Measurements from ENCODE around the gene TOM1L2.

The TOM1L2 gene

DNA sequence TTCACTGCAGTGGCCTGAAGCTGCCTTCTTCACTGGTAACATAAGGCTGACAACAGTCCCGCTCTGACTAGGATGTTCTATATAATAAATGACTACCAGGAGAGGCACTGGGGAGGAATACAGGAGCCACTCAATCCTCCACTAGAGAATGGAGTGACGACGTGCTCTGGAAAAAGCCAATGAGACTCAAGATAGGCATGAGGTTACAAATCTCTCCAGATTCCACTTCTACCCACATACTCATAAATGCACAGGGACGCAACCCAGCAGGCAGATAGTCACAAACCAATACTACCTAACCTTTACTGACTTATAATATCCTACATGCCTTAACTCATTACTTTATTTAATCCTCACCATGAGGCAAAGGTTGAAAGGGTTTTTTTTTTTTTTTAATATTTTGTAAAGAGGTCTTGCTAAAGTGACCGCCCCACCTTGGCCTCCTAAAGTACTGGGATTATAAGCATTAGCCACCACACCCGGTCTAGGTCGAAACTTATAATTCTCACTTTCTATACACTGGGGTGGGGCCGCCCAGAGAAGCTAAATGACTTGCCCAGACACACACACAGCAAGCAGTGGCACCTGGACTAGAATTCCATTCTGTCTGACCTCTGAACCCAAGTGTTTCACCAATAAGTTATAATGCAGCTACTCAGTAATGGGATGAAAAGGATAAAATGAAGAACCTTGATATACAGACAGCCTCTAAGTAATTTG lies 33.7 kb downstream of the TOM1L2 start:
- Histone ChIP-seq H3K27ac (ENCODE audit: low read length) (no peak overlapping the region), H3K9ac (ENCODE audit: low read depth, low read length) (no peak overlapping the region), H3K27me3 (ENCODE audit: insufficient read depth, low read length) (no peaks in the 10 kb centered on the region), H3K36me3 (ENCODE audit: insufficient read depth, low read depth, low read length) (no peaks in the 10 kb centered on the region), H3K9me3 (ENCODE audit: insufficient read depth, low read depth, low read length) (no peaks in the 10 kb centered on the region), H3K4me1 (ENCODE audit: insufficient read depth, low read length) (peaks cover 25% of the 10 kb centered on the region), H3K4me3 (ENCODE audit: low read length) (no peak overlapping the region)

DNA sequence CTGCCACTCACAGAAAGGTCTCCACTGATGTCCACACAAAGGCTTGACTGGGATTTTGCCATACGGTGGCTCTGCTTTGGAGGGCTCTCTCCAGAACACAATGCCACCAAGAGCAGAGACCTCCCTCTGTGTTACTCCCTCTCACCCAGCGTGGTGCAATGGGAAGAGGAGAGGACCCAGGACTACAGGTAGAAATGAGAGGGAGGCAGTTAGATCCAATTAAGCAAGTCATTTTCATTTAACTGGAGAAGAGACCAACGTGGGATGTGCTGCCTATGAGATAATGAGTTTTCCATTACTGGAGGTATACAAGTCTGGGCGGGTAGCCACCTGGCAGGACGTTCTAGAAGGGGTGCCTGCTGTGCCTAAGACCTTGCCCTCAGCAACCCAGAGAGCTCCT lies 34.2 kb downstream of the TOM1L2 start:
- Histone ChIP-seq H3K9me3 (ENCODE audit: insufficient read depth, low read depth, low read length) (no peaks in the 10 kb centered on the region), H3K4me1 (ENCODE audit: insufficient read depth, low read length) (peaks cover 19% of the 10 kb centered on the region), H3K9ac (ENCODE audit: low read depth, low read length) (no peak overlapping the region), H3K36me3 (ENCODE audit: insufficient read depth, low read depth, low read length) (no peaks in the 10 kb centered on the region), H3K4me3 (ENCODE audit: low read length) (no peak overlapping the region), H3K27me3 (ENCODE audit: insufficient read depth, low read length) (no peaks in the 10 kb centered on the region), H3K27ac (ENCODE audit: low read length) (no peak overlapping the region)

DNA sequence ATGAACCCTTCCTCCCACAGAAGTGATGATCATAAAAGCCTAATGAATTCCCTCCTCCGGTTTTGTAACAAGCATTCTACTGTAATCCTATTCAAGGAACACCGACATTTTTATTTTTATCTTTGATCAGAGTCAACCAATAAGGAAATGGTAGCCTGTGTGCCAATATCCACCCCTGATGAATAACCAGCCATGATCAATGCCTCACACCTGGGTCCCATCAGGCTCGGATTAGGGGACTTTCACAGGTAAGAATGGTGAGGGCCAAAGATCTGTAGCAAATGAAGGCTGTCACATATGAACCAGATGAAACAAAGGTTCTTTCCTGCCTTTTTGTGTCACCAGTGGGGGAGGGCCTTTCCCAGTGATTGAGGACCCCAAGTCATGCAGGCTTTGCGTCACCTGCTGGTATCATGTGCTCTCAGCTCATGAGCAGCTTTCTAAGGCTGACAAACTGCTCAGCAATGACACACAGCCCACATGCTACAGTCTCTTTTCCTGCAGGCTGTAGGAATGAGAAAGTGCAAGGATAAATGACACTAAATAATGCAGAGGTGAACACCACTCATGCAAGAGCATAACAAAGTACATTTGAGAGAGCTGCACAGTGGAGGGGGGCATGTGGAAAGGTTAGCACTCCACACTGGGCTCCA lies 34.9 kb downstream of the TOM1L2 start:
- Histone ChIP-seq H3K9ac (ENCODE audit: low read depth, low read length) (no peak overlapping the region), H3K27me3 (ENCODE audit: insufficient read depth, low read length) (no peaks in the 10 kb centered on the region), H3K27ac (ENCODE audit: low read length) (no peak overlapping the region), H3K36me3 (ENCODE audit: insufficient read depth, low read depth, low read length) (no peaks in the 10 kb centered on the region), H3K4me1 (ENCODE audit: insufficient read depth, low read length) (peaks cover 13% of the 10 kb centered on the region; the same call in 1 of the 2 replicates), H3K4me3 (ENCODE audit: low read length) (no peak overlapping the region), H3K9me3 (ENCODE audit: insufficient read depth, low read depth, low read length) (no peaks in the 10 kb centered on the region)

GRCh38 chr17:17935321-17936271 lies 36.6 kb downstream of the TOM1L2 start:
- no peak overlapping the region for H3K27ac ChIP-seq (ENCODE audit: low read length)

GRCh38 chr17:17934806-17935205 lies 37.4 kb downstream of the TOM1L2 start:
- no peak overlapping the region for H3K27ac ChIP-seq (ENCODE audit: low read length)
- no peaks in the 10 kb centered on the region for H3K9me3 ChIP-seq (ENCODE audit: insufficient read depth, low read depth, low read length)
- no peaks in the 10 kb centered on the region for H3K4me1 ChIP-seq (ENCODE audit: insufficient read depth, low read length)
- no peaks in the 10 kb centered on the region for H3K27me3 ChIP-seq (ENCODE audit: insufficient read depth, low read length)
- no peak overlapping the region for H3K9ac ChIP-seq (ENCODE audit: low read depth, low read length)
- no peaks in the 10 kb centered on the region for H3K36me3 ChIP-seq (ENCODE audit: insufficient read depth, low read depth, low read length)
- H3K4me3 ChIP-seq (ENCODE audit: low read length) = no peak overlapping the region

More at GRCh38 chr17:17935321-17936271, 36.6 kb downstream of the TOM1L2 start:
- Histone ChIP-seq H3K36me3 (ENCODE audit: insufficient read depth, low read depth, low read length) (no peaks in the 10 kb centered on the region), H3K4me1 (ENCODE audit: insufficient read depth, low read length) (peaks cover 2% of the 10 kb centered on the region; the same call in 1 of the 2 replicates), H3K9me3 (ENCODE audit: insufficient read depth, low read depth, low read length) (no peaks in the 10 kb centered on the region), H3K27me3 (ENCODE audit: insufficient read depth, low read length) (no peaks in the 10 kb centered on the region), H3K4me3 (ENCODE audit: low read length) (no peak overlapping the region), H3K9ac (ENCODE audit: low read depth, low read length) (no peak overlapping the region)

DNA sequence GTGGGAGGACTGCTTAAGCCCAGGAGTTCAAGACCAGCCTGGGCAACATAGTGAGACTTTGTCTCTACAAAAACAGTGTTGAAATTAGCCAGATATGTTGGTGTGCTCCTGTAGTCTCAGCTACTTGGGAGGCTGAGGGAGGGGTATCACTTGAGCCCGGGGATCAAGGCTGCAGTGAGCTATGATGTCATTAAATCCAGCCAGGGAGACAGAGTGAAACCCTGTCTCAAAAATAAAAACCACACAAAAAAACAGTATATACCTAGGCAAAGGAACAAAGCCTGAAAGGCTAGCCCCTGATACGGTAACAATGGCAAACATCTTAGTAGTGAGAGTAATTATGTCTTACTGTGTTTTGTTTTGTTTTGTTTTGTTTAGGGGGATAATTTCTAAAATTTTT lies 38.0 kb downstream of the TOM1L2 start:
- H3K36me3 ChIP-seq (ENCODE audit: insufficient read depth, low read depth, low read length) = no peaks in the 10 kb centered on the region
- H3K4me3 ChIP-seq (ENCODE audit: low read length) = no peak overlapping the region
- no peaks in the 10 kb centered on the region for H3K4me1 ChIP-seq (ENCODE audit: insufficient read depth, low read length)
- H3K27me3 ChIP-seq (ENCODE audit: insufficient read depth, low read length) = no peaks in the 10 kb centered on the region
- no peaks in the 10 kb centered on the region for H3K9me3 ChIP-seq (ENCODE audit: insufficient read depth, low read depth, low read length)
- no peak overlapping the region for H3K27ac ChIP-seq (ENCODE audit: low read length)
- H3K9ac ChIP-seq (ENCODE audit: low read depth, low read length) = no peak overlapping the region

DNA sequence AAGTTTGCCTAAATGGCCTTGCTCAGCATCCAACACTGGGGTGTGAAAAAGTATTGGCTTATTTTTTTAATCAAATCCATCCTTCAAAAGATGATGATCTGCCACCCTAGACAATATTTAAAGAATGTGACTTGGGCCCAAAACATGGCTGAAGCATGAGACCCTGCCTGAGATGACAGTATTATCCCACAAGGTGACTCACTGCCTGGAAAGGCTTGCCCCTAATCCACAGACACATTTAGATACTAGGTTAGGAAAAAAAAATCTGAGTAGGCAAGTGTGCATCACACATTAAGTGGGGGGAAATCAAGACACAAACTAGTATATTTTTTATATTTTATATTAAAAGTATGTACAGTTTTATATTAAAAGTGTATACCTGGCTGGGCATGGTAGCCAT lies 38.4 kb downstream of the TOM1L2 start:
- Histone ChIP-seq H3K4me1 (ENCODE audit: insufficient read depth, low read length) (peaks cover 3% of the 10 kb centered on the region), H3K9me3 (ENCODE audit: insufficient read depth, low read depth, low read length) (no peaks in the 10 kb centered on the region), H3K27ac (ENCODE audit: low read length) (no peak overlapping the region), H3K27me3 (ENCODE audit: insufficient read depth, low read length) (no peaks in the 10 kb centered on the region), H3K9ac (ENCODE audit: low read depth, low read length) (no peak overlapping the region), H3K36me3 (ENCODE audit: insufficient read depth, low read depth, low read length) (no peaks in the 10 kb centered on the region), H3K4me3 (ENCODE audit: low read length) (no peak overlapping the region)

GRCh38 chr17:17931159-17931558 lies 41.0 kb downstream of the TOM1L2 start:
- Histone ChIP-seq H3K4me3 (ENCODE audit: low read length) (no peak overlapping the region), H3K27ac (ENCODE audit: low read length) (no peak overlapping the region), H3K9ac (ENCODE audit: low read depth, low read length) (no peak overlapping the region), H3K9me3 (ENCODE audit: insufficient read depth, low read depth, low read length) (no peaks in the 10 kb centered on the region), H3K4me1 (ENCODE audit: insufficient read depth, low read length) (peaks cover 11% of the 10 kb centered on the region), H3K27me3 (ENCODE audit: insufficient read depth, low read length) (no peaks in the 10 kb centered on the region), H3K36me3 (ENCODE audit: insufficient read depth, low read depth, low read length) (no peaks in the 10 kb centered on the region)

DNA sequence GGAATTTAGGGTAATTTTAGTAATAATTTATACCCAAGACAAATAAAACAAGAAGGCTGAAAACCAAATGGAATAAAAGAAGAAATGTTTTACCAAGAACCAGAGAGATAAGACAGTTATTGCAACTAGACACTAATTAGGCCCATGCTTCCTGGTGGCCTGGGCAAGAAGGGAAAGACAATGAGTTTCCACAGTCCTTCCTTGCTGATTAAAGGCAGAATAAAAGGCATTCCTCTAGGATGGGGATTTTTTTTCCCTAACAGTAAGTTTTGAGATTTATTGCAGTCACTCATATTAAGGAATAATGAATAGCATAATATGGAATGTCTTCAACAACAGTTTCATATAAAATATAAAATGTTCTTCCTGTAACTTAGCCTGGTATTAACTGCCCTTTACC lies 41.5 kb downstream of the TOM1L2 start:
- Histone ChIP-seq H3K9me3 (ENCODE audit: insufficient read depth, low read depth, low read length) (no peaks in the 10 kb centered on the region), H3K4me1 (ENCODE audit: insufficient read depth, low read length) (peaks cover 11% of the 10 kb centered on the region), H3K36me3 (ENCODE audit: insufficient read depth, low read depth, low read length) (no peaks in the 10 kb centered on the region), H3K27ac (ENCODE audit: low read length) (no peak overlapping the region), H3K4me3 (ENCODE audit: low read length) (no peak overlapping the region), H3K9ac (ENCODE audit: low read depth, low read length) (no peak overlapping the region), H3K27me3 (ENCODE audit: insufficient read depth, low read length) (no peaks in the 10 kb centered on the region)

GRCh38 chr17:17929655-17930380 lies 42.4 kb downstream of the TOM1L2 start:
- Histone ChIP-seq H3K4me1 (ENCODE audit: insufficient read depth, low read length) (peaks cover 11% of the 10 kb centered on the region), H3K27me3 (ENCODE audit: insufficient read depth, low read length) (no peaks in the 10 kb centered on the region), H3K9ac (ENCODE audit: low read depth, low read length) (no peak overlapping the region), H3K27ac (ENCODE audit: low read length) (no peak overlapping the region), H3K4me3 (ENCODE audit: low read length) (no peak overlapping the region), H3K36me3 (ENCODE audit: insufficient read depth, low read depth, low read length) (no peaks in the 10 kb centered on the region), H3K9me3 (ENCODE audit: insufficient read depth, low read depth, low read length) (no peaks in the 10 kb centered on the region)
